GM12873 (cell line): Measurements from ENCODE around the gene CES3.
A peak's percentile ranks its signal among the peaks of the same experiment; 100 is the strongest.

Source experiments
- CTCF ChIP-seq: IDR thresholded peaks from 2 replicates; pipeline ENCODE4 v1.5.1; 2012; ENCODE audit warnings: low read depth, mild to moderate bottlenecking, moderate library complexity, low read length, control low read depth; ENCODE audit not compliant: insufficient read depth; ENCODE audit errors: missing control alignments

CES3 gene

GRCh38 chr16:67017810-67018488, 56.9 kb downstream of the CES3 start:
- peak; percentile 92 for TF ChIP-seq CTCF

- TF ChIP-seq CTCF = no peak
These were observed 58.1 kb downstream of the CES3 start for GRCh38 chr16:67019171-67019570.

DNA sequence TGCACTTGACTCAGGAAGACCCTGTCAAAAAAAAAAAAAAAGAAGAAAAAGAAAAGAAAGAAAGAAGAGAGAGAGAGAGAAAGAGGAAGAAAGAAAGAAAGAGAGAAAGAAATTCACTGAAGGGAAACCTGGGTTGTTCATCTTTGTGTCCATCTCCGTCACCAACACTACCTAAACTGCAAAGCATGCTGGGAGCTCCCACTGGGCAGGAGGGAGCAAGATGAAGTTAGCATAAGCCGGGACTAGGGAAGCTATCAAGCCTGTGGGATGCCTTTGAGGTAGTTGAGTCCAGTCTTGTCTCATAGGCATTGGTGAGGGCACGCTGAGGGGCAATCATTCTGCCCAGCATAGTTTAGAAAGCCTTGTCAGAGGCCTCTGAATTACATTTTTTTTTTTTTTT, 60.3 kb downstream of the CES3 start:
- no peak for TF ChIP-seq CTCF

DNA sequence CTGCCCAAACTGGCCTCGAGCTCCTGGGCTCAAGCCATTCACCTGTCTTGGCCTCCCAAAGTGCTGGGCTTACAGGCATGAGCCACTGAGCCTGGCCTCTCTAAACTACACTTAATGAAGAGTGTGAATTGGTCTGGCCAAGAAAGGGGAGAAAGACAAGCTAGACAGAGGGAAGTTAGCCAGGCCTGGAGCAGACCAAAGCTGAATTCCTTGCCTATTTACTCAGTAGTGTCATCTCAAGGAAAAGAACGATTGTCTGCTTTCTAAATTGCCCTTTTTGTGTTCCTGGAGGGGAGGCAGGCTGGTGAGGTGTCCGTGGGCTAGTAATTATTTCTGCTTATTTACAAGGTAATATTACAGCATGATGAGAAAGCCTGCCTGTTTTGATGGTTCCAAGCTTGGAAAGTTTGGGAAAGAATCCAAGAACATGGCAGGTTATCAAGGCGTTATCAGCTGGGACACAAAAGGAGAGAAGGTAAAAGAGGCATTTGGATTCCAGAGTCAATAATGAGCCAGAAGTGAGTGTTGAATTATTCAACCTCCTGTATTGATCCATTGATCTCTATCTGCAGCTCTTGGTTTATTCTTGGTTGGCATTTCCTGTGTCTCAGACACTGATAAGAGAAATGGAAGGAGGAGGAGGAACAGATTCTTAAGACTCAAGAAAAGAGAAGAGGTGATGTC, 61.6 kb downstream of the CES3 start:
- no peak for TF ChIP-seq CTCF

DNA sequence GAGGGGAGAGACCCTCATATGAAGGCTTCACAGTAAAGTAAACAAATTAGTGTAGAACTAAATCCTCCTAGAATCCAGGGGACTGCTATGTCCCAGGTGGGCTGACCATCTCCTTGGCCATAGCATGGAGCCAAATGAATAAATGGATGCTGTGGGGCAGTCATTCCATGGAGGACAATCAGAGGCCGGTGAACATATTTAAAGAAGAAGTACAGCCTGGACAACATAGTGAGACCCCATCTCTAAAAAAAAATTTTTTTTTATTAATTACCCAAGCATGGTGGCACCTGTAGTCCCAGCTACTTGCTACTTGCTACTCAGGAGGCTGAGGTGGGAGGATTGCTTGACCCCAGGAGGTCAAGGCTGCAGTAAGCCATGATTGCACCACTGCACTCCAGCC, 62.6 kb downstream of the CES3 start:
- TF ChIP-seq CTCF = no peak
